Endothelial cell of umbilical vein (primary cell): ENCODE results near the gene LMF1. TPM values are rescaled to one million over a fixed set of nuclear protein-coding genes. Genes with fewer than 3 reads are reported as not detected.

Experiments
- BruUV-seq: library from RNA; stranded (reverse); fragments of 400-500 nt; replicated peaks from 2 replicates; lab custom pipeline; 2021; lab: Mats Ljungman, UMichigan
- CTCF ChIA-PET: fragments of 300-600, 350-600 bp; sonication (Branson Sonifier 250); formaldehyde crosslinking; loops from one replicate; lab custom pipeline; 2021; ENCODE audit warnings: antibody characterized with exemption, inconsistent platforms; lab: Charles Lee
- POLR2A ChIA-PET: fragments of 300-600, 350-600 bp; sonication (Branson Sonifier 250); formaldehyde crosslinking; loops from one replicate; lab custom pipeline; 2021; ENCODE audit warnings: antibody characterized with exemption, inconsistent platforms; lab: Charles Lee
- DNase-seq: peaks from one replicate; pipeline ENCODE4 v3.0.0-alpha.2; 2011; ENCODE audit warnings: low read depth, low spot score
- FAIRE-seq: peaks from 2 replicates; lab custom pipeline; 2011; peaks lifted over from hg19 to GRCh38; lab: Jason Lieb, UNC
- H2AFZ ChIP-seq: 2 replicates; pipeline ENCODE4 v1.6.0; 2012; ENCODE audit warnings: low read depth, low read length, control low read depth, inconsistent platforms
- H3K27ac ChIP-seq: 2 replicates; pipeline ENCODE4 v1.5.1; 2011; ENCODE audit warnings: low read depth, mild to moderate bottlenecking, control low read depth, low read length, moderate library complexity; ENCODE audit not compliant: insufficient read depth
- H3K27me3 ChIP-seq, 2 experiments: 2 replicates each; pipeline versions ENCODE4 v1.6.0 to v1.6.1; 2011; ENCODE audit warnings: low read length in 2 of 2, mixed read lengths in 1 of 2; ENCODE audit not compliant: control insufficient read depth in 2 of 2, insufficient read depth in 2 of 2
- H3K36me3 ChIP-seq, 2 experiments: 2 replicates in 1 of 2; 3 replicates in 1 of 2; pipeline ENCODE4 v1.5.1; 2011; ENCODE audit warnings: low read length in 2 of 2, mild to moderate bottlenecking in 1 of 2, moderate library complexity in 1 of 2; ENCODE audit not compliant: control insufficient read depth in 2 of 2, insufficient read depth in 2 of 2; ENCODE audit errors: extremely low read depth in 1 of 2
- H3K4me1 ChIP-seq: 3 replicates; pipeline ENCODE4 v1.5.1; 2011; ENCODE audit warnings: mild to moderate bottlenecking, low read length; ENCODE audit not compliant: control insufficient read depth, insufficient read depth; ENCODE audit errors: extremely low read depth
- H3K4me2 ChIP-seq: 2 replicates; pipeline ENCODE4 v1.6.1; 2011; ENCODE audit warnings: low read length, control low read depth, mixed read lengths; ENCODE audit not compliant: insufficient read depth
- H3K4me3 ChIP-seq, 3 experiments: fragments of 200-600 bp in 1 of 3; sonication (generic), shearing (Covaris generic) in 1 of 3; replicated peaks in 1 of 3; 2 replicates each; pipeline ENCODE4 v1.5.1; 2011 to 2016; ENCODE audit warnings: control low read depth in 3 of 3, low read length in 3 of 3, mild to moderate bottlenecking in 2 of 3, inconsistent platforms in 1 of 3, low read depth in 1 of 3, moderate library complexity in 1 of 3; ENCODE audit not compliant: insufficient read depth in 1 of 3
- H3K79me2 ChIP-seq: 2 replicates; pipeline ENCODE4 v1.6.0; 2012; ENCODE audit warnings: low read length, inconsistent platforms; ENCODE audit not compliant: control insufficient read depth, insufficient read depth
- H3K9ac ChIP-seq: replicated peaks from 2 replicates; pipeline ENCODE3; 2011; ENCODE audit warnings: low read length, control low read depth; ENCODE audit not compliant: insufficient read depth; ENCODE audit errors: extremely low read depth
- H3K9me1 ChIP-seq: replicated peaks from 3 replicates; pipeline ENCODE4 v1.6.0; 2011; ENCODE audit warnings: mild to moderate bottlenecking, low read length; ENCODE audit not compliant: control insufficient read depth, insufficient read depth; ENCODE audit errors: extremely low read depth
- H3K9me3 ChIP-seq: replicated peaks from 2 replicates; pipeline ENCODE4 v1.5.1; 2012; ENCODE audit warnings: low read length, inconsistent platforms; ENCODE audit not compliant: control insufficient read depth, insufficient read depth
- H4K20me1 ChIP-seq: replicated peaks from 2 replicates; pipeline ENCODE3; 2011; ENCODE audit warnings: mild to moderate bottlenecking, low read length; ENCODE audit not compliant: control insufficient read depth, insufficient read depth; ENCODE audit errors: extremely low read depth
- CTCF ChIP-seq, 2 donors: IDR thresholded peaks; 1 replicate in 1 of 2; 2 replicates in 1 of 2; pipeline ENCODE4 v1.5.1; 2011; ENCODE audit warnings: low read length in 2 of 2, mild to moderate bottlenecking in 2 of 2, moderate library complexity in 2 of 2, control low read depth in 1 of 2, inconsistent platforms in 1 of 2, low read depth in 1 of 2; ENCODE audit not compliant: insufficient read depth in 1 of 2; ENCODE audit errors: extremely low read depth in 1 of 2
- EZH2 ChIP-seq: IDR thresholded peaks from 2 replicates; pipeline ENCODE4 v1.6.1; 2012; ENCODE audit warnings: borderline replicate concordance, low read depth, mild to moderate bottlenecking, moderate library complexity, low read length, inconsistent platforms; ENCODE audit not compliant: severe bottlenecking
- FOS ChIP-seq: IDR thresholded peaks from 2 replicates; pipeline ENCODE4 v1.6.1; 2011; ENCODE audit warnings: mild to moderate bottlenecking, low read length, moderate library complexity, borderline replicate concordance; ENCODE audit not compliant: insufficient read depth
- GATA2 ChIP-seq: IDR thresholded peaks from 2 replicates; pipeline ENCODE4 v1.7.0; 2011; ENCODE audit warnings: low read depth, mild to moderate bottlenecking, moderate library complexity, mixed read lengths, low read length; ENCODE audit not compliant: insufficient read length, insufficient read depth
- JUN ChIP-seq: IDR thresholded peaks from 2 replicates; pipeline ENCODE4 v1.6.1; 2011; ENCODE audit warnings: borderline replicate concordance, low read depth; ENCODE audit not compliant: insufficient read length, insufficient read depth
- MAX ChIP-seq: IDR thresholded peaks from 2 replicates; pipeline ENCODE4 v1.6.1; 2011; ENCODE audit not compliant: insufficient read depth, insufficient read length
- MYC ChIP-seq: IDR thresholded peaks from one replicate; pipeline ENCODE4 v1.6.1; 2011; ENCODE audit warnings: mild to moderate bottlenecking, low read depth, low read length
- POLR2A ChIP-seq: IDR thresholded peaks from 2 replicates; pipeline ENCODE4 v1.6.1; 2012; ENCODE audit warnings: low read depth, mild to moderate bottlenecking, control low read depth, low read length
- POLR2AphosphoS5 ChIP-seq: IDR thresholded peaks from 2 replicates; pipeline ENCODE4 v1.6.1; 2012; ENCODE audit warnings: low read depth, mild to moderate bottlenecking, control low read depth, low read length, moderate library complexity; ENCODE audit not compliant: insufficient read depth
- dilution Hi-C: fragments of 300-500 bp; cut with MboI; formaldehyde crosslinking; loops from one replicate; pipeline ENCODE4 v1.15.0; 2019; ENCODE audit warnings: low sequenced_read_pairs; ENCODE audit not compliant: extremely low pct_ligation_motif_present
- intact Hi-C: fragments of 100-400 bp; cut with micrococcal nuclease; formaldehyde crosslinking; loops from one replicate; pipeline ENCODE4 v1.10.0; 2022
- polyA plus RNA-seq, 4 experiments: library from polyadenylated mRNA; depleted of rRNA in 3 of 4; stranded (reverse) in 3 of 4; unstranded in 1 of 4; fragments of >200 nt; gene quantifications; 2 replicates each; pipeline versions ENCODE4 v1.2.1 to v1.2.3, GENCODE V29; 2011 to 2012; ENCODE audit warnings: missing spikeins in 1 of 4
- total RNA-seq: library from RNA; stranded (reverse); gene quantifications from 2 replicates; pipeline ENCODE4 v1.2.3, GENCODE V29; 2021

LMF1 gene
- total and polyA plus RNA-seq, 2 donors (not counting 3 experiments of a cell fraction or from before 2014, with no cell fraction given): 17.8 TPM

GRCh38 chr16:921321-921905, 49.4 kb downstream of the LMF1 start:
- Histone ChIP-seq H3K27me3 (no peaks in the 10 kb centered on the region), H3K36me3 (no peaks in the 10 kb centered on the region), H3K9ac (no peak overlapping the region), H2AFZ (no peak overlapping the region), H3K9me1 (no peaks in the 10 kb centered on the region), H3K79me2 (no peaks in the 10 kb centered on the region), H3K9me3 (no peaks in the 10 kb centered on the region), H3K4me3 (no peak overlapping the region), H3K4me2 (no peak overlapping the region), H3K27ac (no peak overlapping the region), H4K20me1 (no peaks in the 10 kb centered on the region), H3K4me1 (no peaks in the 10 kb centered on the region)
- DNase-seq (no peak), FAIRE-seq (no peak)
- BruUV-seq: no TSS peak
- dilution Hi-C loops: no loop called here
- TF ChIP-seq JUN (no peak), POLR2A (no peak), MAX (no peak), MYC (no peak), EZH2 (no peak), GATA2 (no peak), FOS (no peak), CTCF (IDR thresholded peaks at IDR 0.05; ENCODE audit: extremely low read depth in 1 of 2, insufficient read depth in 1 of 2, low read depth in 1 of 2, low read length in 2 of 2) (no peak), POLR2AphosphoS5 (no peak)
- ChIA-PET POLR2A (no interaction called here), CTCF (no interaction called here)
- intact Hi-C loops: no loop called here
